Urothelium cell line (cell line): Measurements from ENCODE around the gene MATCAP1.

Source experiments
- DNase-seq: peaks from one replicate; pipeline ENCODE4 v3.0.0; 2011; ENCODE audit warnings: low spot score, mixed read lengths
- FAIRE-seq: peaks from 2 replicates; lab custom pipeline; 2011; peaks lifted over from hg19 to GRCh38; lab: Jason Lieb, UNC

The MATCAP1 gene

GRCh38 chr16:67191995-67192681 lies 8.4 kb upstream of the MATCAP1 start, which contains the start of gene E2F4:
Gene E2F4, plus strand, starts transcription at chr16:67192155. Its CDS starts 73 bp downstream, at chr16:67192228.
- DNase-seq = peak; percentile 96
- FAIRE-seq = peak; percentile 97

GRCh38 chr16:67191411-67191994 lies 7.7 kb upstream of the MATCAP1 start:
- FAIRE-seq (no peak), DNase-seq (no peak)

- no peak for FAIRE-seq
- DNase-seq = no peak
These were observed 7.0 kb upstream of the MATCAP1 start for GRCh38 chr16:67190448-67191399.

DNA sequence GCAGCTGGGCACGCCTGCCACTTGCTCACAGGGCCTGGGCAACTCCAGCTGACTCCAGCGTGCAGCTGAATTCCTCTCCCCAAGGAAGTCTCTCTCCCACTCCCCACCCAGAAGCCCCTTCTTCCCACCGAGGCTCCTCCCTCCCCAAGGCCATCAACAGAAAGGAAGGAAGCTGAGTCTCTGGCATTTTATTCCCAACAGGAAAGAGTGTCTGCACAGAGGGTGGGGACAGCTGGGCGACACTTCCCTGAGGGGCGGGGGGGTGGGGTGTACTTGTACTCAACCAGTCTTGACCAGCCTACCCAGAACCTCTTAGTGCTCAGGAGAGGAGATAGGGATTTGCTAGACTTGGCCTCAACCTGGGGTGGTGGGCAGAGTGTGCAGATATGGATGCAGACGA lies 6.3 kb upstream of the MATCAP1 start, which contains the start of gene EXOC3L1:
Gene EXOC3L1, minus strand, starts transcription at position 96 of the 400 bp plus-strand sequence. CDS start 460 bp downstream, outside the sequence.
- FAIRE-seq (no peak), DNase-seq (no peak)

DNA sequence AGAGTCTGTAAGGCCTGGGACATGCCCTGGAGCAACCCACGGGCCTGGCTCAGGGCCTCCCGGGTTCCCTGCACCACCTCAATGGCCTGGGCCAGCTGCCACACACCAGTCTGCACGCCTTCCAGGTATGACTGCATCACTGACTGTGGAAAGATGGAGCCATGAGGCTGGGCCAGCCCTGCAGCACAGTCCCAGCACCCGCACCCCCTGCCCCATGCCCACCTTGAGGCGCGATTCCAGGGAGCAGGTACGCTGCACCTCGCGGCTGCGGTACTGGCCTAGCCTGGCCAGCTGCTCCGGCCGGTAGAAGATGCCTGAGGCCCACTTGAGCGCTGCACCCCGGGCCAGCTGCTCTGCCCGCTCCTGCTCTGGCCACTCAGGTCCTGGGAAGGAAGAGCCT lies 5.0 kb upstream of the MATCAP1 start:
- no peak for FAIRE-seq
- DNase-seq = no peak

DNA sequence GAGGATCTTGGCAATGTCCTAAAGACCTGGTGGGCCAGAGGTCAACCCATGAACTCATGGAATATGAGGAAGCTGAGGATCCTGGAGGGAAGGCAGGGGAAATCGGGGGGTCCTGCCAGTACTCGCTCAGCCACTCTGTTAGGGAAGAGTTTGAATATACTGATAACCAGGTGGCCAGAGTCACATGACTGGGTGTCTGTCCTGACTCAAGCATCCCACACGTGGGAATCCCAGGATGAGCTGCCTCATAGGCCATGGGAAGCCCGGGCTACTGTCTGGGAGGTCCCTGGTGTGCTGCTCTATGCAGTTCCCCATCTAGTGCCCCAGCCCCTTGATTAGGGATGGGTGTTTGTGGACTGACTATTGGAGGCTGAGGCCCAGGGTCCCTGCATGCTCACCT lies 4.6 kb upstream of the MATCAP1 start:
- FAIRE-seq (no peak), DNase-seq (no peak)

GRCh38 chr16:67187175-67187890 lies 3.6 kb upstream of the MATCAP1 start:
- DNase-seq (no peak), FAIRE-seq (no peak)

DNA sequence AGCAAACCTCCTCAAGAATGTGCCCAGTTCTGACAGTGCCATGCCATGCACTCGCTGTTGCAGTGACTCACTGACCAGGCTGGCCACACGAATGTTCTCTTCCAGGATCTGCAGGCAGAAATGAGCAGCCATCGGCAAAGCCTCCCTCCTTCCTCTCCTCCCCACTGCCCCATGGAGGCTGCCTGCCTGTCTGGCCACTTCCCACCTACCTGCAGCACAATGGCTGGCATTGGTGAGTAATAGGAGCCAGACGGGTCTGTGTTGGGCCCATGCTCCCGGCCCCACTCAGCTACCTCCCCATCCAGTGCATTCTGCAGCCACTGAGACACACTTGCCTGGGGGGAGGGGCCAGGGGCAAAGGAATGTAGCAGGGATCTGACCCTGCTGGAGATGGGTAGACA lies 2.8 kb upstream of the MATCAP1 start:
- DNase-seq (no peak), FAIRE-seq (no peak)

DNA sequence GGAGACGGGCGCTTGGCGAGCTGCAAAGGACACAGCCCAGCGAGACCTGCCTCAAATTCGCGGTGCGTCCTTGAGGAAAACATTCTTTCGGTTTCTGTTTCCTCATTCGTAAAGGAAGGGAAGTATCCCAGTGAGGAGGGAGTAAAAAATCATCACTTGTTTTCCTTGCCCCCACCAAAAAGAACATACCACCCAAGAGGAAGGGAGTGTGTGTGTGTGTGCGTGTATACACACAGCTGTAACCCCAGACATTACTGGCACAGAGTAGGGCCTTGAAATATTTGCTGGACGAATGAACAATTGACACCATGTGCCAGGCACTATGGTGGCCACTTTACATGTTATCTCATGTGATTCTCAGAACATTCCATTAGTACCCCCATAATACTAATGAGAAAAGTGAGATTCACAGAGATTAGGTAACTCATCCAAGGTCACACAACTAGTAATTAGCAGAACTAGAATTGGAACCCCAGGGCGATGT lies 1.9 kb upstream of the MATCAP1 start:
- no peak for DNase-seq
- no peak for FAIRE-seq

GRCh38 chr16:67184995-67185650 lies 1.4 kb upstream of the MATCAP1 start:
- DNase-seq = peak; percentile 81
- FAIRE-seq = peak; percentile 96

DNA sequence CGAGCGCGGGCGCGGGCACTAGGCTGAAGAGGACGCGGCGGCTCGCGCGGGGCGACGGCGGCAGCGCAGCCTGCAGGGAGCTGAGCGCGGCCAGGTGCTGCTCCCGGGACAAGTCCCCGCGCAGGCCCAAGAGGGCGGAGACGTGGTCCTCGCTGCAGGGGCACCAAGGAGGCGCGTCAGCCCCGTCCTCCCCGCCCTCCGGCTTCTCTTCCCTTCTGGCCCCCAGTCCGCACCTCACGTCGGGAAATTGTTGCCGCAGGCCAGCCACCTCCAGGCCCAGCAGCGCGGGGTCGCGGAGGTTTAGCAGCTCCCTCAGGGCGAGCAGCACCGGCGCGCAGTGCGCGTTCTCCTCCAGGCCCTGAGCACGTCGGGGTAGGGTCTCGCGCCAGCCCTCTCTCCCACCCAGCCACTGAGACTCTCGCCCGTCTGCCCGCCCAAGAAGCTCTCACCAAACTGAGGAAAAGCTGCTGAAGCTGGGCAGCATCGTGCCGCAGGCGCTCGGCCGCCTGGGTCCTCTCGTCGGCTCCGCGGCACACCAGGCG lies 761 bp upstream of the MATCAP1 start:
- DNase-seq (peak; percentile 59), FAIRE-seq (peak; percentile 23)

DNA sequence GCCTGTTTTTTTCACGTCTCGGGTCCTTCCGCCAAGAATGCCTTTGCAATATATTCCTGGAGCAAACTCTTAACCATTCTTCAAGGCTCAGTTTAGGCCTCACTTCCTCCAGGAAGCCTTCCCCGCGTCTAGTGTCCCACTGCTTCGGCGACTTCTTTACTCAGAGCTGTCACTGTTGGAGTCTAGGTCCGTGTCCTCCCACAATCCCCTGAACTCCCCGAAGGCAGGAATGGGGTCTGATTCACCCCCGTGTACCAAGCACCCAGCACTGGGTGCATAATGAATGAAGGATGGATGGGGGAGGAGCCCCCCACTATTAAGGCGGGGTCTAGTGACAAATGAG lies 508 bp downstream of the MATCAP1 start:
- DNase-seq = no peak
- FAIRE-seq = no peak

- FAIRE-seq (no peak), DNase-seq (no peak)
These were observed 1.5 kb downstream of the MATCAP1 start for GRCh38 chr16:67182288-67182687.

- DNase-seq (no peak), FAIRE-seq (no peak)
These were observed 2.4 kb downstream of the MATCAP1 start for GRCh38 chr16:67181346-67181745.

GRCh38 chr16:67180166-67180565 lies 3.6 kb downstream of the MATCAP1 start:
- FAIRE-seq (no peak), DNase-seq (no peak)

- no peak for DNase-seq
These were observed 4.2 kb downstream of the MATCAP1 start for GRCh38 chr16:67179421-67180080.

DNA sequence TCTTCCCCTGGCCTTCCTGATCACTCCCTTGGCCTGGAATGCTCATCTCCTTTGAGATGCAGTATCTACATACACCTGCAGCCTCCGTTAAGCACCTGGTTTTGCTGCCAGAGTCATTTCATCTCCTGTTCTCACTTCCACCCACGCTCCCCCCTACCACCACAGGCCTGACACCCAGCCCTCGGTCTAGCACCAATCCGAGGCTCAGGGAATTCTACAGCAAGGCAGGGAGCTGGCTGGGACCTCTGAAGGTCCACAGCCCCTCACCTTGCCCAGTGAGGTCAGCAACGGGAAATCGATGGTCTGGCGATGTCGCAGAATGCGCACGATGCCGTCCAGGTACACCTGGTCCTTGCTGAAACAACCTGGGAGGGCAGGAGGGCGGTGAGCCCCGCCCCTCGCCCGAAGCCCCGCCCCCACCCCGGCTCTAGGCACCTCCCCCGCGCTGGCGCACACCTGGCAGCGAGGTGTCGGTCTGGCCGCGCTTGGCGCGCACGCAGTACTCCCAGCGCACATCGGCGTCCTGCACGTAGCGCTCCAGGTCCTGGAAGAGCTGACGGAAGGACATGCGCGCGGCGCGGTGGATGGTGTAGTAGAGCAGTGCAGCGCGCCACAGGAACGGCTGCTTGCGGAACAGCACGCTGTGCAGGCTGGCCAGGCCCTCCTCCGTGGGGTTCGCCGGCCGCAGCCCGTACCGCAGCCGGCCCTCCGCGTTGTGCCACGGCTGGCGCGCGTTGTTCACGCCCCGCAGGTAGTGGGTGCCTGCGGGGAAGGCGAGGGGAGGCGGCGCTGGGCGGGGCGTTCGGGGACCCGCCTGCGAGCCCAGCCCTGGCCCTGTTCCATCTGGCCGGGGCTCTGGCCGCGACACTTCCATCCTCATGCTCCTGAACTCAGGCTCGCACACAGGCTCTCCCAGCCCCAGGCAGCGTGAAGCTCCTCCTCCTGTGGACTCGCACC lies 5.7 kb downstream of the MATCAP1 start:
- DNase-seq (no peak), FAIRE-seq (no peak)

More at GRCh38 chr16:67179421-67180080, 4.2 kb downstream of the MATCAP1 start:
- no peak for FAIRE-seq

GRCh38 chr16:67176662-67177061 lies 7.1 kb downstream of the MATCAP1 start:
- FAIRE-seq = no peak
- no peak for DNase-seq
